Gastroesophageal sphincter (tissue), 3 donors: ENCODE results near the gene MYG1.

ENCODE experiments used
- EP300 ChIP-seq: sonication (generic); formaldehyde crosslinking; IDR thresholded peaks from one replicate; pipeline ENCODE4 v1.6.1; 2017; ENCODE audit warnings: antibody characterized with exemption, mild to moderate bottlenecking
- POLR2A ChIP-seq, 2 donors: fragments of 450-650 bp; IDR thresholded peaks; one replicate each; pipeline ENCODE4 v1.6.1; 2017; ENCODE audit warnings: antibody characterized with exemption in 2 of 2, mild to moderate bottlenecking in 2 of 2, moderate library complexity in 1 of 2
- POLR2AphosphoS5 ChIP-seq: sonication (generic); formaldehyde crosslinking; IDR thresholded peaks from one replicate; pipeline ENCODE4 v1.6.1; 2017; ENCODE audit warnings: antibody characterized with exemption
- TF ChIP-seq, protein P1 (sequence below), 4 experiments: fragments of 200-600 bp in 2 of 4; fragments of 450-650 bp in 2 of 4; sonication (generic) in 1 of 4; IDR thresholded peaks; one replicate each; pipeline ENCODE4 v1.5.1; 2017 to 2019; ENCODE audit warnings: antibody characterized with exemption in 4 of 4, mild to moderate bottlenecking in 2 of 4, moderate library complexity in 2 of 4

DNA sequence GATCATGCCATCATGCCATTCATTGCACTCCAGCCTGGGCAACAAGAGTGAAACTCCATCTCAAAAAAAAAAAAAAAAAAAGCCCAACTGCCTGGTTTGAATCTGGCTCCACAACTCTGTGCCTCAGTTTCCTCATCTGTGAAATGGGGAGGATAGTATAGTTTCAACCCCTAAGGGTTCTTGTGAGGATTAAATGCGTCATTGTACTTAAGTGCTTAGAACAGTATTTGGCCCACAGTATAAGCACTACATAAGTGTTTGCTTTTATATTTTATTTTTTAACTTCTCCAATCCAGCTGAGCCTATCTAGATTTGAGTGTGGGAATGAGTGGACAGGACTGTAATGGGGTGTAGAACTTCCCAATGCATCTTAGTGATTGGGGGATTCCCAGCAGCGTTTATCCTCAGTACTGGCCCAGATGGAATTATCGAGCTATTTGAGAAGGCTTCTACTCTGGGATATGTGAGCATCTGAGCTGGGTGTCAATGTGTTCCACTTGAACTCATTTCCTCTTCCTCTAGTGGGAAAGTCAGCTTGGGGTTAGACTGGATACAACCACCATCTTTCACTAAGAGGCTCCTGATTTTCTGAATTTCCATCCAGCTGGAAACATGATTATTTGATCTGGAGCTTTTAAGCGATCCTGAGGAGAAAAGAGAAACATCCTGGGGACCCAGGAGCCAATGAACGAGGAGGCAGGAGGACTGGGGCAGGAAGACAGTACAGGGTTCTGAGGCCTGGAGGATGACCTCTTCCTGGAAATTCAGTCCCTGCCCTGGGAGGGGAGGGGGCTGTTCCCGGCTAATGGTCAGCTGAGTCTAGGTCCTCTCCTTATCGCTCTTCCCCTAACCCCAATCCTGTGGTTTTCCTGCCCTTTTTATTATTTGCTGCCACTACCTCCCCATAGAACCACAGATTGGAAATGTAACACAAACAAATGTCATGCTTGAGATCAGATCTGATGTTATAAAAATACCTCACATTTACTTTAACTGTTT is 40.7 kb upstream of the MYG1 start:
- TF ChIP-seq POLR2AphosphoS5 (no peak), EP300 (no peak), POLR2A (IDR thresholded peaks at IDR 0.05) (no peak)
- TF ChIP-seq, protein P1, sequence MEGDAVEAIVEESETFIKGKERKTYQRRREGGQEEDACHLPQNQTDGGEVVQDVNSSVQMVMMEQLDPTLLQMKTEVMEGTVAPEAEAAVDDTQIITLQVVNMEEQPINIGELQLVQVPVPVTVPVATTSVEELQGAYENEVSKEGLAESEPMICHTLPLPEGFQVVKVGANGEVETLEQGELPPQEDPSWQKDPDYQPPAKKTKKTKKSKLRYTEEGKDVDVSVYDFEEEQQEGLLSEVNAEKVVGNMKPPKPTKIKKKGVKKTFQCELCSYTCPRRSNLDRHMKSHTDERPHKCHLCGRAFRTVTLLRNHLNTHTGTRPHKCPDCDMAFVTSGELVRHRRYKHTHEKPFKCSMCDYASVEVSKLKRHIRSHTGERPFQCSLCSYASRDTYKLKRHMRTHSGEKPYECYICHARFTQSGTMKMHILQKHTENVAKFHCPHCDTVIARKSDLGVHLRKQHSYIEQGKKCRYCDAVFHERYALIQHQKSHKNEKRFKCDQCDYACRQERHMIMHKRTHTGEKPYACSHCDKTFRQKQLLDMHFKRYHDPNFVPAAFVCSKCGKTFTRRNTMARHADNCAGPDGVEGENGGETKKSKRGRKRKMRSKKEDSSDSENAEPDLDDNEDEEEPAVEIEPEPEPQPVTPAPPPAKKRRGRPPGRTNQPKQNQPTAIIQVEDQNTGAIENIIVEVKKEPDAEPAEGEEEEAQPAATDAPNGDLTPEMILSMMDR (IDR thresholded peaks at IDR 0.05), result no peak
